GM18951 (cell line): Measurements from ENCODE around the gene SARS1.
"Not testable (repeated sequence)": the region's sequence is repeated elsewhere in the genome, so short reads cannot be mapped to it uniquely, and the experiment has no call there.

Experiments used
- POLR2A ChIP-seq: IDR thresholded peaks from 4 replicates; pipeline ENCODE4 v1.6.1; 2011; ENCODE audit warnings: mild to moderate bottlenecking; ENCODE audit not compliant: insufficient read length, insufficient read depth; ENCODE audit errors: extremely low read depth
- in situ Hi-C: fragments of 300-500 bp; cut with MboI; formaldehyde crosslinking; loops from one replicate; pipeline ENCODE4 v1.12.0; 2022; ENCODE audit warnings: low sequenced_read_pairs, mixed read lengths, inconsistent platforms; ENCODE audit not compliant: unreplicated experiment

The SARS1 gene, protein sequence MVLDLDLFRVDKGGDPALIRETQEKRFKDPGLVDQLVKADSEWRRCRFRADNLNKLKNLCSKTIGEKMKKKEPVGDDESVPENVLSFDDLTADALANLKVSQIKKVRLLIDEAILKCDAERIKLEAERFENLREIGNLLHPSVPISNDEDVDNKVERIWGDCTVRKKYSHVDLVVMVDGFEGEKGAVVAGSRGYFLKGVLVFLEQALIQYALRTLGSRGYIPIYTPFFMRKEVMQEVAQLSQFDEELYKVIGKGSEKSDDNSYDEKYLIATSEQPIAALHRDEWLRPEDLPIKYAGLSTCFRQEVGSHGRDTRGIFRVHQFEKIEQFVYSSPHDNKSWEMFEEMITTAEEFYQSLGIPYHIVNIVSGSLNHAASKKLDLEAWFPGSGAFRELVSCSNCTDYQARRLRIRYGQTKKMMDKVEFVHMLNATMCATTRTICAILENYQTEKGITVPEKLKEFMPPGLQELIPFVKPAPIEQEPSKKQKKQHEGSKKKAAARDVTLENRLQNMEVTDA

DNA sequence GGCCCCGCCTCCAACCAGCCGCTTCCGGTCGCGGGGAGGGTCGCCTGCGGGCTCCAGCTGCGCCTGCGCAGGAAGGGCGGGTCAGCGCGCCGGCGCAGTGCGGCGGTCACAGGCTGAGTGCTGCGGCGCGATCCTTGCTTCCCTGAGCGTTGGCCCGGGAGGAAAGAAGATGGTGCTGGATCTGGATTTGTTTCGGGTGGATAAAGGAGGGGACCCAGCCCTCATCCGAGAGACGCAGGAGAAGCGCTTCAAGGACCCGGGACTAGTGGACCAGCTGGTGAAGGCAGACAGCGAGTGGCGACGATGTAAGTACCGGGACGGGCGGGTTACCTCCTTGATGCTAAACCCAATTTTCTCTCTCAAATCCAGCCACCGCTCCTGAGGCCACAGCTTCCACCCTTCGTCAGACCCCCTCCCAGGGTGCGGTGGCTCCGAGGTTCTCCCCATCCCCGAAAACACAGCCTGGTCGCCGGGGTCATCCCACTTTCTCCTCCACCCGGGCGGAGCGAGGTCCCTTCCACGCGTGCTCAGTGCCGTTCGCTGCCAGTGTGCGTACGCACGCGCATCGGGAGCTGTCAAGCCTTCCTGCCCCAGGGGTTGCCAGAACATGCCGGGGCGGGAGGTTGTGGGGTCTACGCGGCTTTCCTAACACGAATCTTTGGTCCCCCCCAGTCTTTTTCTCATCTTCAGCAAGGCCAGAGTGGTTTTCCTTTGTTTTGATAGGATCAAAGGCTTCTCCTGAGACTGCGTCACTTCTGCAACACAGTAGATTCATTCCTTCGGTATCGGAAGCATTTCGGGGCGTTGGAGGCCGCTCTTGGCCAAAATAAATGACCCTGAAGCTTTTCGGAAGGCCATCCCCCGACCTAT, at the start of gene SARS1:
Gene SARS1 (plus strand): TSS at position 95 of the 870 bp plus-strand sequence. CDS start 75 bp downstream, at position 170.
- in situ Hi-C loops = no loop called here
- peak; percentile 91 for TF ChIP-seq POLR2A

DNA sequence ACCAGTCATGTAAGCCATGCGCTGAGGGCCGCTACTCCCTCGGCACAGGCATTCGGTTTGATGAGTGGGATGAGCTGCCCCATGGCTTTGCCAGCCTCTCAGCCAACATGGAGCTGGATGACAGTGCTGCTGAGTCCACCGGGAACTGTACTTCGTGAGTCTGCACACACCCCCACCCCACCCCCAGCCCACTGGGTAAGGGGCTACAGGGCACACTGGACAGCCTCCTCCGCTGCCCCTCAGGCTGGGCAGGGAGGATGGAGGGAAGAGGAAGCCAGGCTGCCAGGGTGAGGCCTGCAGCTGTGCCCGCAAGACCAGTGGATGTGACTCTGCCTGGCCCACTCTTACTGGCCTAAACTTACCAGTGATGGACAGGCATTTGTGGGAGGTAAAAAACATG, 49.2 kb upstream of the SARS1 start:
- in situ Hi-C loops = no loop called here
- no peak for TF ChIP-seq POLR2A

DNA sequence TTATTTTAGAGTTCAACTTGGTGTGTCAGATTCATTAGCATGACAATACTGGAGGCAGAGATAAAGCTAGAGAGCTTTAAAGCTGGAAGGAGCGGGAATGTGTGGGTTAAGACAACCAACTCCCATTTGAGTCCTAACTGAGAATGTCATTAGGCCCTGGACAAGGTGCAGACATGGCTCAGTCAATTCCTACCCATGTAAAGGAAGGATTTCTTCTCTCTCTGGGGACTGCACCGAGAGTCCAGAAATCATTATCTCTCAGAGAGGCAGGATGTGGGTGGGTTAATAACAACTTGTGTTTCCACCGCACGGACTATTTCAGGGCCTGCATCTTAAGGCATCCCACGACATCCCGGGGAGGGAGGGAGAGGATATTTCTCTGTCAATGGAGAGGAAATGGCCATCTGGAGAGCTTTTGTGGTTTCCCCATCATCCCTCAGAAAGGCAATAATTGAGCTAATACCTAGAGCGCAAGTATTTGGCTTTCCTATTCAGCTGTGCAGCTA, 46.7 kb upstream of the SARS1 start:
- in situ Hi-C loops = no loop called here
- no peak for TF ChIP-seq POLR2A

DNA sequence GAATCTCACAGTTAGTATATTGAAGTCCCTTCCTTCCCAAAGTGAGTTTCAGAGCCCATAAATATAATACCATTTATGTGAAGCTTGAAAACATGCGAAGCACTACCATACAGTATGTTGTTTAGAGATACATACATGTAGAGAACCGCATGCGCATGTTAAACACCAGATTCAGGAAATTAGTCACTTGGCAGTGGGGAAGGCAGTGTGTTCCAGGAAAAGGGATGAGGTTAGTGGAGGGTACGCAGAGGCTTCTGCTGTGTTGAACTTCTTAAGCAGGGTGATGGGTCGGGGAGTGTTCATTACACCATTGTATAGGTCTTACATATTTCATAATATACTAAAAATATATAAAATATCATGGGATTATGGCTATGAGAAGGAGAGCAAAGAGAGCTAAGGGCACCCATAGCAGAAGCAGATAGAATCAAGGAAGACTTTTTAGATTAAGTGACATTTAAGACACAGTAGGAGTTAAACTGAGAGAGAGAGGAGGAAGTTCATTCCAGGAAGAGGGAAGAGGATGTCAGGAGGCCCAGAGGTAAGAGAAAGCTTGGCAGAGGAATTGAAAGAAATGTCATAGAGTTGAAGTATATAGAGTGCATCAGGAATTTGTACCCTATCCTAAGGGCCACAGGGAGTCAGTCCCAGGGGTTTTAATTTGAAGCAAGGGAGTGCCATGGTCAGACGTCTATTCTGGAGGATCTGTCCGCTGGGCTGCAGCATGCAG, 43.5 kb upstream of the SARS1 start:
- no peak for TF ChIP-seq POLR2A
- in situ Hi-C loops = no loop called here

DNA sequence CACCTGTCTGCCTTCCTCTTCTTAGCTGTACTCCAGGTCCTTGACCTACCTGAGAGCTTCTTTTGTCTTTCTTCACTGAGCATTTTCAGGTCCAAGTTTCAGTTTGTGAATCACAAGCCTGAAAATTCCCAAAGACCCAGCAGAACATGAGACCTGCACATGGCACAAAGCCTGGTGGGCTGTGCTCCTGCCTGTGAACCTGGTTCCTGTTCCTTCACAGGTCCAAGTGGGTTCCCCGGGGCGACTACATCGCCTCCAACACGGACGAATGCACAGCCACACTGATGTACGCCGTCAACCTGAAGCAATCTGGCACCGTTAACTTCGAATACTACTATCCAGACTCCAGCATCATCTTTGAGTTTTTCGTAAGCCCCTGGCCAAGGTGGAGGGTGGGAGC, 42.1 kb upstream of the SARS1 start:
- in situ Hi-C loops = no loop called here
- TF ChIP-seq POLR2A = no peak

DNA sequence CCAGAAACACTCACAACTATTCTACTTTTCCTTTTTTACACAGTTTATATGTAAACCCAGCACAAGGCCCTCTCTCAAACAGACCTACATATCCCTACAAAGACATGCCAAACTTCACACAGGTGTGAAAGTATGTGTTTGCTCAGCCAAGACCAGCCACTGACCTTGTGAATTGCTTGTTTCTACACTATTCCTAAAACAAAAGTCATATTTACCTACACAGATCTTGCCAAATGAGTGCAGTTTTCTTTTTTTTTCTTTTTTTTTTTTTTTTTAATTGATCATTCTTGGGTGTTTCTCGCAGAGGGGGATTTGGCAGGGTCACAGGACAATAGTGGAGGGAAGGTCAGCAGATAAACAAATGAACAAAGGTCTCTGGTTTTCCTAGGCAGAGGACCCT, 37.4 kb upstream of the SARS1 start:
- in situ Hi-C loops = not testable (repeated sequence)

DNA sequence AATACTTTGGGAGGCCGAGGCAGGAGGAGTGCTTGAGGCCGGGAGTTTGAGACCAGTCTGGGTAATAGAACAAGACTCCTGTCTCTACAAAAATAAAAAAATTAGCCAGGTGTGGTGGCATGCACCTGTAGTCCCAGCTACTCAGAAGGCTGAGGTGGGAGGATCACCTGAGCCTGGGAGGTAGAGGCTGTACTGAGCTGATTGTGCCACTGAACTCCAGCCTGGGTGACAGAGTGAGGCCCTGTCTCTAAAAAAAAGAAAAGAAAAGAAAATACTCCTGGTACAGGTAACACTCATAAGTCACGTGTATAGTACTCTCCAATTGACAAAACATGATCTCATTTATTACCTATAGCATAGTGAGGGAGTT, 33.0 kb upstream of the SARS1 start:
- in situ Hi-C loops = not testable (repeated sequence)

DNA sequence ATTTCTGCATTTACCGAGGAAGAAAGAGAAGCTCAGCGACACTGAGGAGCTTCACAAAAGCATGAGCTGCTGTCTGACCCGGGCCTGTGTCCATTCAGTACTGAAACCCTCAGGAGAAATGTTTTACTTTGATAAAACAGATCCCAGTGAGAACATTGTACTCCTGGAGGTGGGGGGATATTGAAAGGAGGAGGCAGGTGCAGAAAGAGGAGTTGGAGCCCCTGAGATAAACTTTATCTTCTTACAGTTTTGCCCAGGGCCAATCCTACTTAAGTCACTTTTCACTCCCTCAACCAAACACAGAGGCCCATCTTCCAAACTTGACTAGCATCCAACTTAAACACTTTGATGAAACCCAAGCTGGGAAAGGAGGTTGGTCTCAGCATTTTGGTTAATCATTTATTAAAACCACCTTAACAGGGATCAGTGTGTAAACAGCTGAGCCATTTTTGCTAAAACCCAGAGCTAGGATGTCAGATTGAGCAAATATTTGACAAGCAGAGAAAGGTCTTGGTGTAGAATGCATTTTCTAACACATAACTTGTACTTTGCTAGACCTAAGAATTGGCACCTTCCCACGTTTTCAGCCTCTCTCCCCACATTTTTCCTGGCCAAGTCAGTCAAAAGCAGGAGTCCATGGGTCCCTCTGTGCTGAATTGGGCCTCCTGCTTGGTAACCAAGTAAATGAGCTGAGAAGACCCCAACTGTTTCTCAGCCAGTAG, 32.5 kb upstream of the SARS1 start:
- in situ Hi-C loops = no loop called here
- no peak for TF ChIP-seq POLR2A

DNA sequence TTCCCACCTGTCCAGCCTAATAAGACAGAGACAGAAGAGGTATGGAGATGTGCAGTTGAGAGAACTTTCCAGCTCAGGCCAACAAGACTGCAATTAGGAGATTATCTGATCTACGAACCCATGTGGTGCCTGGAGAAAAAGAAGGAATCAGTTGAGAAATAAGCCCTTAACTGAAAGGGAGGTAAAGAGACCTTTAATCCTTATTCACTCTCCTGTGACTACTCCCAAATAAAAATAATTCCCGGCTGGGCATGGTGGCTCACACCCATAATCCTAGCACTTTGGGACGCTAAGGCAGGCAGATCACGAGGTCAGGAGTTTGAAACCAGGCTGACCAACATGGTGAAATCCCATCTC, 31.9 kb upstream of the SARS1 start:
- in situ Hi-C loops = no loop called here
- TF ChIP-seq POLR2A = no peak

DNA sequence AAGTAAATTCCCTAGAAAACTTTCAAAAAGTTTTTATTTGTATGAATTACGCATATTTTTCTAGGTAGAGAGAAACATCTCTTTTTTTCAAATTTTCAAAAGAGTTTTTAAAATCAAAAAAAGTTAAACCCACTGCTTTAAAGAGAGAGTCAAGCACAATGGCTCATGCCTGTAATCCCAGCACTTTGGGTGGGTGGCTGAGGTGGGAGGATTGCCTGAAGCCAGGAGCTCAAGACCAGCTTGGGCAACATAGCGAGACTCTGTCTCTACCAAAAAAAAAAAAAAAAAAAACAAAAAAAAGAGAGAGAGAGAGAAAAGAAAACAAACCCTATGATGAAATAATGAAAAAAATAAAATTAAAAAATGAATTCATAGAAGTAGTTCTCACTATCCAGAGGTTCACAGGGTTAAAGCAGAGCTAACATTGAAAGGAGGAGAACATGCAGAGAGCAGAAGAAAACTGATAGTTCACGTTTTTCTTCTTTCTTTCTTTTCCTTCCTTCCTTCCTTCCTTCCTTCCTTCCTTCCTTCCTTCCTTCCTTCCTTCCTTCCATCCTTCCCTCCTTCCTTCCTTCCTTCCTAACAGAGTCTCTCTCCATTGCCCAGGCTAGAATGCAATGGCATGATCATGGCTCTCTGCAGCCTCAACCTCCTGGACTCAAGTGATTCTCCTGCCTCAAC, 30.5 kb upstream of the SARS1 start:
- TF ChIP-seq POLR2A = no peak
- in situ Hi-C loops = no loop called here

DNA sequence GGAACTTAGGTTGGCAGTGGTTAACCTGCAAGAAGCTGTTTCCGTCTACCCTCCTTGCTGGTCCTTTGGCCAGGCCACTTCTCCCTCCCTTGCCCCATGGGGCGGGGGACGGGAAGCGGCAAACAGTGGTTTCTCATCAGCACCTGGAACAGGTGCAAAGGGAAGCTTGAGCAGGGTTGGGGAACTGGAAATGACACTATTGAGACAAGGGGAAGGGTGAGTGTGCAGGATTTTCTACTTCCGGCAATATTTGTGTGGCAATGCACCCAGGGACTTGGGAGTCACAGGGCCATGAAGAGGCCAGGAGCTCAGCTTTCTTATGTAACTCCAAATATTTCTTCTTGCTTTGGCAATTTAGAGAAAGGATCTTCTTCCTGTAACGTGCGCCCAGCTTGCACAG, 29.0 kb upstream of the SARS1 start:
- in situ Hi-C loops = no loop called here

DNA sequence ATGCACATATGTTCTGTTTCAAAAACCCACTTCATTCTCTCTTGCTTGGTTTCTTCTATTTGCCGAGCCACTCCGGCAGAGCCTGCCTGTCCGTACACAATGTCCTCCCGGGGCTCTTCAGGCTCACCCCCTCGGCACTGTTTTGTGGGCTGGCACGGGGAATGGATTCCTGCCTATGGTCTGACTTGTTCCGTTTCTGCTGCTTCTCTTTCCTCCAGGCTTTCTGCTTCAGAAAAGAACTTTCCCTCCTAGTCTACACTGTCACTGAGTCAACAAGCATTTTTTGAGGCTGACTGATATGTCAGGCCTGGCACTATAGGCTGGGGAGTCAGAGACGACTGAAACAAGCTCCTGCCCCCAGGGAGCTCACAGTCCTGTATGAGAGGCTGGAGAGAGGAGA, 28.4 kb upstream of the SARS1 start:
- in situ Hi-C loops = no loop called here
- TF ChIP-seq POLR2A = no peak

More for the DNA sequence above, 29.0 kb upstream of the SARS1 start:
- TF ChIP-seq POLR2A = no peak
